Activated naive CD8-positive, alpha-beta T cell (primary cell): ENCODE data around the gene ZNF229.
"Not testable (repeated sequence)": the region's sequence is repeated elsewhere in the genome, so short reads cannot be mapped to it uniquely, and the experiment has no call there.

Experiments used
- H3K27ac Mint-ChIP-seq: one replicate; pipeline ENCODE4 v1.8.0; 2021; ENCODE audit warnings: mixed read lengths
- H3K27me3 Mint-ChIP-seq: one replicate; pipeline ENCODE4 v1.8.0; 2021; ENCODE audit warnings: mixed read lengths
- H3K36me3 Mint-ChIP-seq: one replicate; pipeline ENCODE4 v1.8.0; 2021; ENCODE audit warnings: mixed read lengths
- H3K4me1 Mint-ChIP-seq: one replicate; pipeline ENCODE4 v1.8.0; 2021; ENCODE audit warnings: low read depth, mixed read lengths
- H3K4me3 Mint-ChIP-seq: one replicate; pipeline ENCODE4 v1.8.0; 2021; ENCODE audit warnings: mild to moderate bottlenecking, mixed read lengths
- H3K9me3 Mint-ChIP-seq: one replicate; pipeline ENCODE4 v1.8.0; 2021; ENCODE audit warnings: low read depth, mixed read lengths

Gene ZNF229

GRCh38 chr19:44389268-44389667, 59.0 kb downstream of the ZNF229 start:
- peaks cover 73% of the 10 kb centered on the region for H3K36me3 Mint-ChIP-seq
- not testable (repeated sequence) for H3K4me3 Mint-ChIP-seq, H3K27ac Mint-ChIP-seq, H3K4me1 Mint-ChIP-seq, H3K27me3 Mint-ChIP-seq
- peaks cover 43% of the 10 kb centered on the region for H3K9me3 Mint-ChIP-seq
